NCI-H128 (cell line): ENCODE data around the gene LRMDA.
"Not testable (repeated sequence)": the region's sequence is repeated elsewhere in the genome, so short reads cannot be mapped to it uniquely, and the experiment has no call there.

Experiments
- DNase-seq: peaks from one replicate; lab custom pipeline; 2025; ENCODE audit not compliant: unreplicated experiment; lab: John Stamatoyannopoulos, UW

LRMDA gene

DNA sequence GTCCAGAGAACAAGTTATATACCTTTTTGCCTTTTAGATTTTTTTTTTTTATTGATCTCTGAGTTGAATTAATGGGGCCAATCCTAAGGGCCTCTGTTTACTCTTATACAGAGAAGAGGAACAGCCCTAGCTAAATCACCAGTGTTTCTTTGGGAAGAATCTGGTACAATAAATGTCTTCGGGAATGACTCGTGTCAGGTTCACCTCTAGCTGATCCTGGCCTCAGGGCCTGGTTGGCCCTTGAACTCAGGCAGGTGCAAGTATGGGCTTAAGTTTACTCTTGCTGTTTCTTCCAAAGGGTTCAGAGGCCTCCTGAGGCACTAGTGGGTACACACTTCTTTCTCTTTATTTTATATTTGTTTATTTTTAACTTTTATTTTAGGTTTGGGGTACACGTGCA, 71.0 kb downstream of the LRMDA start:
- DNase-seq: no peak

GRCh38 chr10:75502838-75503237, 71.4 kb downstream of the LRMDA start:
- no peak for DNase-seq

- no peak for DNase-seq
Measured at GRCh38 chr10:75505293-75505692, 73.9 kb downstream of the LRMDA start.

GRCh38 chr10:75505840-75506506, 74.5 kb downstream of the LRMDA start:
- DNase-seq: no peak

DNA sequence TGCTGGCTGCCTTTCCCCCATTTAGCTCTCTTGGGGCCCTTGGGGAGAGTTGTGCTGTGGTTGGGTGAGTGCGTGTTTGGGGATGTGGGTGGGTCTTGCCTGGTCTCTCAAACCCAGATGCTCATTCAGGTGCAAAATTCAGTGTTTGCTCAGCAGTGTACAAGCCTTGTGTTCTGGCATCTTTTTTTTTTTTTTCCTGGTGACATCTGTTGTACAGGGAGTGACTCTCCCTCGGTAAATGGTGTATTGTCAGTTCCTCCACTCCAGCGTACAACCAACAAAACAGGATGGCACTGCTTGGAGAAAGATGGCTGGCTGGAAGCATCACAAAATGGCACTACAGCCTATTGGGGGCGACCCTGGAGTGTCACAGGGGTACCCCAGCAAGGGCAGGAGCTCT, 75.5 kb downstream of the LRMDA start:
- no peak for DNase-seq

- DNase-seq: no peak
Measured at GRCh38 chr10:75507469-75507868, 76.0 kb downstream of the LRMDA start.

- DNase-seq: no peak
Measured at GRCh38 chr10:75508239-75508813, 76.9 kb downstream of the LRMDA start.

- DNase-seq: no peak
Measured at GRCh38 chr10:75508814-75509306, 77.4 kb downstream of the LRMDA start.

DNA sequence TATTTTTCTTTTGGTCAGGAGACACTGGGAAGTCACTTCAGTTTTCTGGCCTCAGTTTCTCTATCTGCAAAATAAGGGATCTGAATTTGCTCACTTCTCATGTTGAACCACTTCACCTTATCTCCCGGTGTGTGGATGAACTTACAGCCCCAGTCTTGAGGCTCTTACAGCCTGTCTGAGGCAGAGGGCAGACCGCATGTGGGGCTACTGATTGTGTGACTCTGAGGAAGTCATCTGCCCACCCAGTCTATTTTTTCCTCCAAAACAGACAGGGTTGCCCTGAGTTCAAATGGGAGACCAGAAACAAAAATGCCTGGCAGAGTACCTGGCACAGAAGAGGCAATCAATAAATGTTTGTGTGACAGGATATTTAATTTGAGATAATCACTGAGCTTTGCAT, 78.3 kb downstream of the LRMDA start:
- no peak for DNase-seq

DNA sequence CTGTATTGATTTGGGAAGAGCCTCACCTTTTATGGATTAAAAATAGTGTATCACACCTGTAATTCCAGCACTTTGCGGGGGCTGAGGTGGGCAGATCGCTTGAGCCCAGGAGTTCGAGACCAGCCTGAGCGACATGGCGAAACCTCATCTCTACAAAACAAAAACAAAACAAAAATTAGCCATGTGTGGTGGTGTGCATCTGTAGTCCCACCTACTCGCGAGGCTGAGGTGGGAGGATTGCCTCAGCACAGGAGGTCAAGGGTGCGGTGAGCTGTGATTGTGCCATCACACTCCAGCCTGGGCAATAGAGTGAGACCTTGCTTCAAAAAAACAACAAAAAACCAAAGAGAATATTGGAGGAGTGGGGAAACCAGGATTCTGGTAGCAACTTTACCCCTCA, 79.6 kb downstream of the LRMDA start:
- DNase-seq: no peak

DNA sequence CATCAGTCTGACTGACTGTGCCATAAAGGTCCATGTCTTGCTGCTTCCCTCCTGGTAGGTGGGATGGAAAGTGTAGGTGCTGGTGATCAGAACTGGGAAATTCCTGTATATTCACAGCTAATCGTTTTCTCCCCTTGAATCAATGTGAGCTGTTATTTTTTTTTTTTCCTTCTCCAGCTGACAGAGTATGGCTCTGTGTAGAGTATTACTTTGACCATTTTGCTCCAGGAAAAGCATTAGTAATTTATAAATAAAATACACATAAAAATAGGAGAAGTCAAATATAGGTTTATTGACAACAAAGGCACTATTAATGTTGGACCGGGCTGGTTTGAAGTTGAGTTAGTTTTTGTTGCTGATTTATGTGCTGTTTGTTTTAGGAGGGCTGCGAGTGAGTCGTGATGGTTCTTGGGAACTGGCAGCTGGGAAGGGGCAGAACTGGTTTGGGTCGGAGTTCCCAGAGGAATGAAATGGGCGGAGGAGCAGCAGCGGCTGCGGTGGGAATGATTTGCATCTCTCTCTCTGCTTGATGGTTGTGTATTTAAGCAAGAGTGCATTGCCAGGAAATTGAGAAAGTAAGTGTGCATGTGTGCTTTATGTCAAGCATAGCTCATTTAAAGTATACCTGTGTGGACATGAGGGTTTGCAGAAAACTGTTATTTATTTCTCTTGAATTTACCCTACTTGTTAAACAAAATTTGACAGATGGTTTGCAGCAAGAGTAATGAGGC, 80.9 kb downstream of the LRMDA start:
- DNase-seq: no peak

GRCh38 chr10:75513292-75513885, 82.0 kb downstream of the LRMDA start:
- DNase-seq: no peak

GRCh38 chr10:75514830-75515229, 83.4 kb downstream of the LRMDA start:
- DNase-seq: no peak

GRCh38 chr10:75516154-75516553, 84.7 kb downstream of the LRMDA start:
- DNase-seq: not testable (repeated sequence)

DNA sequence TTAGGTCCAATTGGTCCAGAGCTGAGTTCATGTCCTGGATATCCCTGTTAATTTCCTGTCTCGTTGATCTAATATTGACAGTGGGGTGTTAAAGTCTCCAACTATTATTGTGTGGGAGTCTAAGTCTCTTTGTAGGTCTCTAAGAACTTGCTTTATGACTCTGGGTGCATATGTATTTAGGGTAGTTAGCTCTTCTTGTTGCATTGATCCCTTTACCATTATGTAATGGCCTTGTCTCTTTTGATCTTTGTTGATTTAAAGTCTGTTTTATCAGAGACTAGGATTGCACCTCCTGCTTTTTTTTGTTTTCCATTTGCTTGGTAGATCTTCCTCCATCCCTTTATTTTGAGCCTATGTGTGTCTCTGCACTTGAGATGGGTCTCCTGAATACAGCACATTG, 87.8 kb downstream of the LRMDA start:
- not testable (repeated sequence) for DNase-seq

- DNase-seq: not testable (repeated sequence)
Measured at GRCh38 chr10:75521194-75521829, 89.9 kb downstream of the LRMDA start.

DNA sequence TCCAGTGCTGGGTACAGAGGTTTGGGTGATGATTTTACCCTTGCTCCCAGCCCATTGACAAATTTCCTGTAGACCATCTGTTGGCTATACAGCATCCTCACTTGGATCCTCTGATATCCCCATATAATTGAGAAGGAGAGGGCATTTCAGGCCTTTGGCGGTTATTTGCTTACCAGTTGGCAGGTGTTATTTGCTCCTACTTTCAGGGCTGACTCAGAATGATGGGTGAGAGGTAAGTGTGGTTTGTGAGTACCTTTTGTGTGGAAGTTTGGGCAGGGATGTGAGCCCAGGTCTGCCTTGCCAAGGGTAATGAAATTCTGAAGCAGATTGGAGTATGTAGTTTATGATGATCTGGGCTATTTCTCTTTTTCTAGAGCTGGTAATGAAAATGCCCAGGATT, 93.6 kb downstream of the LRMDA start:
- no peak for DNase-seq

GRCh38 chr10:75525646-75526045, 94.2 kb downstream of the LRMDA start:
- DNase-seq: no peak

GRCh38 chr10:75527542-75527941, 96.1 kb downstream of the LRMDA start:
- DNase-seq: no peak

- DNase-seq: no peak
Measured at GRCh38 chr10:75528392-75528791, 97.0 kb downstream of the LRMDA start.

- no peak for DNase-seq
Measured at GRCh38 chr10:75530299-75530698, 98.9 kb downstream of the LRMDA start.
